ENCODE results near the gene RIMS3. TPM values are rescaled to one million over a fixed set of nuclear protein-coding genes. Genes with fewer than 3 reads are reported as not detected.

The RIMS3 gene
- total RNA-seq, 1 donor from 2014 or later, result 43.9 TPM

DNA sequence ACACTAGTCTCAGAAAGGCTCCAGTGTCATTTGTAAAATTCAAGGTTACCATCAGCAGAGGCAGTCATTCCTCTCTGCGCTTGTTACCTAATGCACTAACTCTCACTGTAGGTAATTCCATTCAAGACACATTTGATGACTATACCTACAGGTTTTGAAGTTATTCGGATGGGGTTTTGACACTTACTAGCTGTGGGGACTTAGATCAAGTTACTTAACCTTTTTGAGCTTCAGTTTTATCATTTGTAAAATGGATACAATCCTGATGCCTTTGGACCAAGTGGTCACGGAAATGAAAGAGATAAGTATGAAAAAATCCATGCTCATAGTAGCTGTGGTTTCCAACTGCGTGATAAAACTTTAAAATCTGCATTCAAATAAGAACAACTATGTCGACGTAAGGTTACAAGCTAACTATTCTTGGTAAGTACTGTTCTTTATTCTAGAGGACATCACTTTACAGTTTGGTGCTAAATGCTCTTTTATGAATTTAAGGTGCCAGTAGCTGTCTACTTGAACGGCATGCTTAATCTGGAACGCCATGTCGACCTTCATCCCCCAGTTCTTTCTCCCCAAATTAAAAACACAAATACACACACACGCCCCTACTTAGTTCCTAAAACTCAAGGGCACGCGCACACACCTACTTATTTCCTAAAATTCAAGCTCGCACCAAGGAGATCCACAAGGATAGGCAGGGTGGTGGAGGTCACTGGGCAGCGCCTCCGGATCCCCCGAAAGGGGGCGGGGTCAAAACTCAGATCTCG is 25.5 kb upstream of the RIMS3 start:
- Histone ChIP-seq H3K4me3 (peak overlapping the region; percentile 93 to 95), H3K36me3 (peaks cover 0 to 12% of the 10 kb centered on the region in 2 donors), H3K27me3 (no peaks in the 10 kb centered on the region), H3K4me1 (peaks cover 0 to 16% of the 10 kb centered on the region in 2 donors), H3K9me3 (no peaks in the 10 kb centered on the region), H3K27ac (peak overlapping the region; percentile 99 to 100)
- intact Hi-C loops (cut with DNase I), result loop anchor here (1.0 to 10.0 kb wide), 6 partner anchors 26 to 804 kb away; partner anchors contain the start of genes CITED4 and RIMS3
- TF ChIP-seq CTCF (IDR thresholded peaks at IDR 0.05), result no peak
- DNase-seq (ENCODE audit: low spot score in 2 of 2), result no peak

GRCh38 chr1:40689737-40690136 is 24.3 kb upstream of the RIMS3 start:
- TF ChIP-seq CTCF (IDR thresholded peaks at IDR 0.05), result no peak
- DNase-seq (ENCODE audit: low spot score in 2 of 2), result no peak
- H3K27ac ChIP-seq, result no peak overlapping the region

GRCh38 chr1:40687661-40688060 is 22.2 kb upstream of the RIMS3 start:
- DNase-seq (ENCODE audit: low spot score in 2 of 2), result no peak
- Histone ChIP-seq H3K36me3 (peaks cover 0 to 12% of the 10 kb centered on the region in 2 donors), H3K9me3 (no peaks in the 10 kb centered on the region), H3K27ac (no peak overlapping the region), H3K27me3 (no peaks in the 10 kb centered on the region), H3K4me3 (no peak overlapping the region), H3K4me1 (peaks cover 0 to under 1% of the 10 kb centered on the region in 2 donors)
- no peak for TF ChIP-seq CTCF (IDR thresholded peaks at IDR 0.05)
- intact Hi-C loops (cut with DNase I), result no loop called here

More at GRCh38 chr1:40689737-40690136, 24.3 kb upstream of the RIMS3 start:
- no peaks in the 10 kb centered on the region for H3K9me3 ChIP-seq
- peaks cover 0 to 12% of the 10 kb centered on the region in 2 donors for H3K36me3 ChIP-seq
- H3K27me3 ChIP-seq, result no peaks in the 10 kb centered on the region
- H3K4me3 ChIP-seq, result no peak overlapping the region
- H3K4me1 ChIP-seq, result peaks cover 0 to 16% of the 10 kb centered on the region in 2 donors
- intact Hi-C loops (cut with DNase I), result loop anchor here (5.0 to 10.0 kb wide), 5 partner anchors 113 to 805 kb away; partner anchors contain the start of gene CITED4

GRCh38 chr1:40687059-40687458 is 21.6 kb upstream of the RIMS3 start:
- H3K36me3 ChIP-seq, result peaks cover 0 to 12% of the 10 kb centered on the region in 2 donors
- intact Hi-C loops (cut with DNase I), result no loop called here
- no peaks in the 10 kb centered on the region for H3K27me3 ChIP-seq
- H3K4me1 ChIP-seq, result no peaks in the 10 kb centered on the region
- no peak overlapping the region for H3K4me3 ChIP-seq
- no peaks in the 10 kb centered on the region for H3K9me3 ChIP-seq
- no peak for TF ChIP-seq CTCF (IDR thresholded peaks at IDR 0.05)
- DNase-seq (ENCODE audit: low spot score in 2 of 2), result no peak
- H3K27ac ChIP-seq, result no peak overlapping the region

DNA sequence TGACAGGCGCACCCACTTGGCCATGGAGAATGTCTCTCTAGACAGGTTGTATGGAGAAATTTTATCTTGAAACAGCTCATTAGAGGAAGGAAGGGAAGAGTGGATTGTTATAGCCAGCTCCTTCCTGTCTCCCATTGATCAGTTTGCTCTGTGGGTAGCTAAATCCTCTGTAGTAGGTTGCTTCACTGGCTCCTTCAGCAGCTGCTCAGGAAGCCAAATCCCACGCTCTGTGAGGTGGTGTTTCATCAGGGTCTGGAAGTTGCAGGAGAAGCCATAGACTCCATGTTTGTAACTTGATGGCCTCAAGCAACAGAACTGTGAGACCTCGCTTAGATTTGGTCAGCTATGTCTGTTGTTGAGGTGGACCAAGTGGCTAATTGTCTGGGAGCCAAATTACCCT is 19.2 kb upstream of the RIMS3 start:
- H3K4me3 ChIP-seq, result no peak overlapping the region
- H3K36me3 ChIP-seq, result peaks cover 0 to 12% of the 10 kb centered on the region in 2 donors
- no peak overlapping the region for H3K27ac ChIP-seq
- intact Hi-C loops (cut with DNase I), result no loop called here
- no peaks in the 10 kb centered on the region for H3K27me3 ChIP-seq
- no peak for DNase-seq (ENCODE audit: low spot score in 2 of 2)
- H3K4me1 ChIP-seq, result no peaks in the 10 kb centered on the region
- no peak for TF ChIP-seq CTCF (IDR thresholded peaks at IDR 0.05)
- H3K9me3 ChIP-seq, result no peaks in the 10 kb centered on the region

Data from ascending aorta (tissue), 2 donors.